C4-2B (cell line): Measurements from ENCODE around the gene AKR1C2.
"Not testable (repeated sequence)": the region's sequence is repeated elsewhere in the genome, so short reads cannot be mapped to it uniquely, and the experiment has no call there.

Source experiments
- H3K27ac ChIP-seq: fragments of 450-650 bp; 2 replicates; pipeline ENCODE4 v1.5.1; 2017
- CTCF ChIP-seq: fragments of 450-650 bp; conservative IDR thresholded peaks from 2 replicates; pipeline ENCODE4 v1.5.1; 2017; ENCODE audit warnings: mild to moderate bottlenecking
- ZFX ChIP-seq: fragments of 450-650 bp; IDR thresholded peaks from 2 replicates; pipeline ENCODE4 v1.6.1; 2017

The AKR1C2 gene

DNA sequence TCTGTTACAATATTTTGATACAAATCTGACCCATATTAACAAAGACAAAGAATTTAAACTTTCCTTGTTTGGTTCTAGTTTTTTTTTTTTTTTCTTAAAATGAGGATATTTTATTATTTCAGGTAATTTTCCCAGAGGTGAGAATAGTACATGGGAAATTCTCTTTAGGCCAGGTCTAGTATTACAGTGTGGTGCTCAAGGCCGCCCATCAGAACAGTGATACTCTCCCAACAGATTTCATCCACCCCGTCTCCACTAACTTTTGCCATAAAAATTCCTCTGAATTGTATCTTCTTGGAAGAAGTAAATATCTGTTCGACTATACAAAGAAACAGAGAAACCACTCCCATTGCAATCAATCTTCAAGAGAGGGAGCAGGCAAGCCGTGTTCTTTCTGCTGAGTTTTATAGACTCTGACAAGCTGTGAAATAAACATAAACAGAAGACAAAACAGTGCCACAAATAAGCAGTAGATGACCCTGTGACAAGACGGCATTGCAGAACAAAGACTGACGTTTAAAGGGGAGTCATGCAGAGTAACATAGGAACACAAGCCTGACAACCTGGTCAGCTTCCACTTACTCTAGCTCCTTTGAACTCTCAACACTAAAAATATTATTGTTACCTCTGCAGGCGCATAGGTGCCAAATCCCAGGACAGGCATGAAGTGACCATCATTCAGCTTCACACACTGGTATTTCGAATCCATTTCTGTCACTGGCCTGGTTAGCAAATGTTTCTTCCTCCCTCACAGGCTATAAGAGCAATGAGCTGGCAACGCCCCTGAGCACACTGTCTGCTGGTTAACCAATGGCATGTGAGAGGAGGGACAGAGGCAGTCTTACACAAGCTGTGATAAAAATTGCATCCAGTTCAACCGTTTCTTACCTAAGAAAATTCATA lies at the start of gene AKR1C2:
Gene AKR1C2, minus strand, starts transcription at position 731 of the 903 bp plus-strand sequence. Its CDS starts 22 bp downstream, at position 709.
- H3K27ac ChIP-seq, result not testable (repeated sequence)

GRCh38 chr10:5052951-5053500 lies 49.4 kb upstream of the AKR1C2 start:
- H3K27ac ChIP-seq, result not testable (repeated sequence)

DNA sequence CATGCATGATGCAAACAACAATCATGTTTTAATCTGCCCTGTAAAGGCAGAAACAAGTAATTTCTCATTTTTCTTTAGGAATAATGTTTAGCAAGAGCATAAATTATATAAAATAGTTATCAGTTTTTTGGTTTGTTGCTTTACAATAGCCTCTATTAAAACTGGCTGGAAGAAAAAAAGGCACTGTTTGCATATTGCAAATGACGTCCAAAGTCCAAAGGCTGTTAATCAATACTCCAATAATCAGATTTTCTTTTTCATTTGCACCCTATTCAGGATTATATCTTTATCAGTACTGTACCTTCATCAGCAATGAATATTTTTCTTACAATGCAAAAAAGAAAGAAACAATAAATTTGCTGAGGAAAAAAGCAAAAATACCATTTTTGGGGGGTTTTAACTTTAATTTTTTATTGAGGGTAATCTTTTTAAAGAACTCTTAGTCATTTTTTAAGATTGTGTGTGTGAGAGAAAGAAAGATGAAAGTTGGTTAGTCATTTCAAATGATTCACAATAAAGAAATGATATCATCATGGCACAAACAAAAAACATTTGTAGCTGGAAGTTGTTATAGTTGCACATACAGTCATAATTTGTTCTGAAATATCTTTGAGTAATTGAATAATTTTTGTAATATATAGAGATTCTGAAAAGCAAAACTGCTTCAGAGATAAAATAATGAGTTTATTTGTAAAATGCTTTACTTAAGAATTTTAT lies 44.4 kb upstream of the AKR1C2 start:
- no peak for TF ChIP-seq CTCF
- no peak for TF ChIP-seq ZFX
- no peak overlapping the region for H3K27ac ChIP-seq

DNA sequence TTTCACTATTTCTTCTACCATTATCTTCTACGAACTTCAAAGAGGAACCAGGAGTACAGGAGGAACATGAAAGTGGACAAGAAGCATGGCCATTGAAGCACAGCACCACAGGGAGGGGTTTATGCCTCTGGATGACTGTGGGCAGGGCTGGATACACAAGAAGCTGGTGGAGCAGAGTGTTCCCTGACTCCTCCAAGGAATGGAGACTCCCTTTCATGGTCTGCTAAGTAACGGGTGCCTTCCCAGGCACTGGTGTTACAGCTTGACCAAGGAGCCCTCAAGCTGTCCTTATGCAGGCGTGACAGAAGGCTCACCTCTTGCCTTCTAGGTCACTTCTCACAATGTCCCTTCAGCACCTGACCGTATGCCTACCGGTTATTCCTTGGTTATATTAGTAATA lies 43.4 kb upstream of the AKR1C2 start:
- not testable (repeated sequence) for H3K27ac ChIP-seq

DNA sequence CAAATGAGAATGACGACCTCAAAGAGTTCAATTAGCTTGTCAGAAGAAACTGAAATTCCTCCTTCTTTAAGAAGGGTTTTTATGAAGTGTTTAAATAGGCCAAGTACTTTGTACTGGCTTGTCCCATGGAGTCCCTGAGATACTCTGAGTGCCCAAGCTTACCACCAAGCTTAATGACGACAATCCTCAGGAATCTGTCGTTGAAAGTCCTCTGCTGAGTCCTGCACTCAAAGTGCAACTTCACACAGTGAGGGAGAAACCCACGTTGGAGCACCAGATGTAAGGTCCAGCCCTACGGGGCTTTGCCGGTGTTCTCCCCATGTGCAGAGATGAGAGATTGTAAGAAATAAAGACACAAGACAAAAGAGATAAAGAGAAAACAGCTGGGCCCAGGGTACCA lies 42.8 kb upstream of the AKR1C2 start:
- no peak overlapping the region; the same call in 1 of the 2 replicates for H3K27ac ChIP-seq
- no peak for TF ChIP-seq ZFX
- TF ChIP-seq CTCF, result no peak

DNA sequence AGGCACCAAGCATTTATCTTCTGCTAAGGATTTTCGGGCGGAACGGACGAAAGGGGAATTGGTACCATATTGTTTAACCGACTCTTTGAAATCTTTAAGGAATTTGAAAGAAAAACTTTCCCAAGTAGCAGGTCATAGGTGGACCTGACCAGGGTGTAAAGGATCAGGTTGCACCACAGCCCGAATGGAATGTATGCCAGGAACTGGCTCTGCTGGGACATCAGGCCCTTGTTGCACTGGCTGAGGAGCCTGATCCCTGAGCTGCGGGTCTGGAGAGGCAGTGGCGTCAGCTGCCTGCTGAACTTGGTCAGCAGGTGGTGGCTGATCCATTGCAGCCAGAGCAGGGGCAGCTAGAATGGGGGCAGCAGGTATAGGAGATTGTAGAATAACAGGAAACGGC lies 41.4 kb upstream of the AKR1C2 start:
- H3K27ac ChIP-seq, result no peak overlapping the region
- no peak for TF ChIP-seq CTCF
- no peak for TF ChIP-seq ZFX

GRCh38 chr10:5043716-5044115 lies 40.1 kb upstream of the AKR1C2 start:
- no peak overlapping the region for H3K27ac ChIP-seq
- no peak for TF ChIP-seq CTCF

- no peak overlapping the region for H3K27ac ChIP-seq
- no peak for TF ChIP-seq CTCF
These were observed 39.3 kb upstream of the AKR1C2 start for GRCh38 chr10:5042922-5043321.
